RWPE2 (cell line): ENCODE measurements around the gene TSPAN32.

Experiments
- ATAC-seq: fragments of 200-7000 bp; cut with Tn5 transposase; 3 replicates; pipeline ENCODE4 v1.9.1; 2021; ENCODE audit warnings: low read depth
- DNase-seq: peaks from one replicate; pipeline ENCODE4 v3.0.0-alpha.2; 2020; ENCODE audit warnings: low spot score
- H3K27ac ChIP-seq: fragments of 450-650 bp; 2 replicates; pipeline ENCODE4 v1.5.1; 2017; ENCODE audit warnings: mild to moderate bottlenecking; ENCODE audit not compliant: poor library complexity, severe bottlenecking
- H3K27me3 ChIP-seq: fragments of 250-450 bp; sonication (Bioruptor Pico); 2 replicates; pipeline ENCODE4 v1.5.1; 2021; ENCODE audit warnings: mild to moderate bottlenecking, moderate library complexity; ENCODE audit not compliant: insufficient read depth, poor library complexity, severe bottlenecking
- H3K36me3 ChIP-seq: fragments of 250-450 bp; sonication (Bioruptor Pico); 2 replicates; pipeline ENCODE4 v1.5.1; 2020; ENCODE audit warnings: low read depth, mild to moderate bottlenecking, moderate library complexity
- H3K4me1 ChIP-seq: fragments of 250-450 bp; sonication (Bioruptor Pico); 2 replicates; pipeline ENCODE4 v1.5.1; 2021; ENCODE audit warnings: mild to moderate bottlenecking, moderate library complexity; ENCODE audit not compliant: insufficient read depth, poor library complexity, severe bottlenecking
- H3K4me3 ChIP-seq: fragments of 250-450 bp; sonication (Bioruptor Pico); 2 replicates; pipeline ENCODE4 v1.5.1; 2021; ENCODE audit warnings: mild to moderate bottlenecking, moderate library complexity; ENCODE audit not compliant: severe bottlenecking
- H3K9me3 ChIP-seq: fragments of 250-450 bp; sonication (Bioruptor Pico); 2 replicates; pipeline ENCODE4 v1.5.1; 2021; ENCODE audit warnings: mild to moderate bottlenecking, moderate library complexity; ENCODE audit not compliant: severe bottlenecking
- CTCF ChIP-seq: fragments of 450-650 bp; IDR thresholded peaks from one replicate; pipeline ENCODE4 v1.5.1; 2017; ENCODE audit warnings: mild to moderate bottlenecking, moderate library complexity; ENCODE audit not compliant: poor library complexity, severe bottlenecking

The TSPAN32 gene

GRCh38 chr11:2318123-2318522 lies 16.3 kb downstream of the TSPAN32 start:
- Histone ChIP-seq H3K4me3 (no peak overlapping the region), H3K27ac (no peak overlapping the region), H3K36me3 (no peaks in the 10 kb centered on the region), H3K9me3 (no peaks in the 10 kb centered on the region), H3K27me3 (no peaks in the 10 kb centered on the region), H3K4me1 (no peaks in the 10 kb centered on the region)
- TF ChIP-seq CTCF, result no peak
- ATAC-seq (no peak), DNase-seq (no peak)

- no peaks in the 10 kb centered on the region for H3K36me3 ChIP-seq
- no peak for ATAC-seq
- no peaks in the 10 kb centered on the region for H3K4me1 ChIP-seq
- H3K27ac ChIP-seq, result no peak overlapping the region
- no peak overlapping the region for H3K4me3 ChIP-seq
- H3K9me3 ChIP-seq, result no peaks in the 10 kb centered on the region
- no peak for TF ChIP-seq CTCF
- no peaks in the 10 kb centered on the region for H3K27me3 ChIP-seq
- no peak for DNase-seq
Observed at GRCh38 chr11:2318707-2319106, 16.9 kb downstream of the TSPAN32 start.

- ATAC-seq (no peak), DNase-seq (no peak)
- Histone ChIP-seq H3K4me3 (no peak overlapping the region), H3K36me3 (no peaks in the 10 kb centered on the region), H3K27me3 (no peaks in the 10 kb centered on the region), H3K9me3 (no peaks in the 10 kb centered on the region), H3K27ac (no peak overlapping the region), H3K4me1 (no peaks in the 10 kb centered on the region)
- TF ChIP-seq CTCF, result no peak
Observed at GRCh38 chr11:2319791-2320472, 18.1 kb downstream of the TSPAN32 start.

GRCh38 chr11:2320568-2321310 lies 18.9 kb downstream of the TSPAN32 start:
- no peaks in the 10 kb centered on the region for H3K9me3 ChIP-seq
- TF ChIP-seq CTCF, result no peak
- H3K27me3 ChIP-seq, result no peaks in the 10 kb centered on the region
- peak; percentile 53 for DNase-seq
- H3K36me3 ChIP-seq, result no peaks in the 10 kb centered on the region
- no peak for ATAC-seq
- no peaks in the 10 kb centered on the region for H3K4me1 ChIP-seq
- no peak overlapping the region for H3K27ac ChIP-seq
- no peak overlapping the region for H3K4me3 ChIP-seq

GRCh38 chr11:2321311-2321683 lies 19.5 kb downstream of the TSPAN32 start:
- peak; percentile 5 for DNase-seq
- ATAC-seq, result no peak
- Histone ChIP-seq H3K27ac (no peak overlapping the region), H3K27me3 (no peaks in the 10 kb centered on the region), H3K36me3 (no peaks in the 10 kb centered on the region), H3K4me1 (no peaks in the 10 kb centered on the region), H3K4me3 (no peak overlapping the region), H3K9me3 (no peaks in the 10 kb centered on the region)
- TF ChIP-seq CTCF, result no peak
